Stimulated activated naive CD8-positive, alpha-beta T cell treated with anti-CD3 and anti-CD28 coated beads, Interleukin-15, amount 100 ng/mL, for 72 hours (primary cell): ENCODE results near the gene ZW10.

ENCODE experiments used
- ATAC-seq: fragments of 150-1000 bp; cut with Tn5 transposase; 2 replicates; pipeline ENCODE4 v1.10.0; 2021; ENCODE audit warnings: mild to moderate bottlenecking, moderate library complexity
- DNase-seq, 2 donors: peaks; one replicate each; pipeline ENCODE4 v3.0.0; 2021 to 2022
- H3K27ac Mint-ChIP-seq, 2 donors: one replicate each; pipeline ENCODE4 v1.8.0; 2022; ENCODE audit warnings: mild to moderate bottlenecking in 2 of 2, mixed read lengths in 2 of 2, moderate library complexity in 2 of 2
- H3K27me3 Mint-ChIP-seq: one replicate; pipeline ENCODE4 v1.8.0; 2022; ENCODE audit warnings: mixed read lengths
- H3K4me1 Mint-ChIP-seq: one replicate; pipeline ENCODE4 v1.8.0; 2022; ENCODE audit warnings: mild to moderate bottlenecking, mixed read lengths
- H3K4me3 Mint-ChIP-seq, 2 donors: one replicate each; pipeline ENCODE4 v1.8.0; 2022; ENCODE audit warnings: mild to moderate bottlenecking in 2 of 2, mixed read lengths in 2 of 2, moderate library complexity in 1 of 2
- H3K9me3 Mint-ChIP-seq, 2 donors: one replicate each; pipeline ENCODE4 v1.8.0; 2022; ENCODE audit warnings: mixed read lengths in 2 of 2

The ZW10 gene

GRCh38 chr11:113694390-113694789, 79.1 kb downstream of the ZW10 start:
- H3K27me3 Mint-ChIP-seq: no peaks in the 10 kb centered on the region
- H3K27ac Mint-ChIP-seq: no peak overlapping the region
- no peak for DNase-seq
- ATAC-seq: no peak
- no peak overlapping the region for H3K4me3 Mint-ChIP-seq
- H3K9me3 Mint-ChIP-seq: no peaks in the 10 kb centered on the region
- no peaks in the 10 kb centered on the region for H3K4me1 Mint-ChIP-seq

- ATAC-seq (no peak), DNase-seq (no peak)
- H3K27me3 Mint-ChIP-seq: no peaks in the 10 kb centered on the region
- no peaks in the 10 kb centered on the region for H3K4me1 Mint-ChIP-seq
- H3K9me3 Mint-ChIP-seq: no peaks in the 10 kb centered on the region
- H3K27ac Mint-ChIP-seq: no peak overlapping the region
- no peak overlapping the region for H3K4me3 Mint-ChIP-seq
Observed at GRCh38 chr11:113693030-113693429, 80.5 kb downstream of the ZW10 start.

- Mint-ChIP-seq H3K9me3 (no peaks in the 10 kb centered on the region), H3K27ac (no peak overlapping the region), H3K4me3 (no peak overlapping the region), H3K4me1 (no peaks in the 10 kb centered on the region), H3K27me3 (no peaks in the 10 kb centered on the region)
- peak; percentile 16 to 20 for DNase-seq
- ATAC-seq: peak; percentile 45
Observed at GRCh38 chr11:113690619-113691569, 82.6 kb downstream of the ZW10 start.

GRCh38 chr11:113689768-113690618, 83.5 kb downstream of the ZW10 start:
- DNase-seq: no peak
- H3K9me3 Mint-ChIP-seq: no peaks in the 10 kb centered on the region
- no peaks in the 10 kb centered on the region for H3K27me3 Mint-ChIP-seq
- peak overlapping the region in 1 of 2 donors; percentile 69 for H3K27ac Mint-ChIP-seq
- no peak for ATAC-seq
- no peak overlapping the region for H3K4me3 Mint-ChIP-seq
- no peaks in the 10 kb centered on the region for H3K4me1 Mint-ChIP-seq

- Mint-ChIP-seq H3K4me1 (no peaks in the 10 kb centered on the region), H3K4me3 (no peak overlapping the region), H3K27ac (peak overlapping the region in 1 of 2 donors; percentile 19), H3K27me3 (no peaks in the 10 kb centered on the region), H3K9me3 (no peaks in the 10 kb centered on the region)
- ATAC-seq (no peak), DNase-seq (no peak)
Observed at GRCh38 chr11:113685654-113686359, 87.7 kb downstream of the ZW10 start.

GRCh38 chr11:113684496-113684895, 89.0 kb downstream of the ZW10 start:
- no peak overlapping the region for H3K4me3 Mint-ChIP-seq
- H3K27ac Mint-ChIP-seq: no peak overlapping the region
- H3K9me3 Mint-ChIP-seq: no peaks in the 10 kb centered on the region
- H3K4me1 Mint-ChIP-seq: no peaks in the 10 kb centered on the region
- DNase-seq (no peak), ATAC-seq (no peak)
- peaks cover 9% of the 10 kb centered on the region for H3K27me3 Mint-ChIP-seq

- ATAC-seq: no peak
- Mint-ChIP-seq H3K4me3 (no peak overlapping the region), H3K9me3 (no peaks in the 10 kb centered on the region), H3K4me1 (no peaks in the 10 kb centered on the region), H3K27ac (no peak overlapping the region), H3K27me3 (peaks cover 14% of the 10 kb centered on the region)
- no peak for DNase-seq
Observed at GRCh38 chr11:113683481-113684046, 89.9 kb downstream of the ZW10 start.
